Measurements from ENCODE around the gene SYT2. TPM values are rescaled to one million over a fixed set of nuclear protein-coding genes. Genes with fewer than 3 reads are reported as not detected.
A peak's percentile ranks its signal among the peaks of the same experiment; 100 is the strongest.

SYT2 gene
- total and polyA plus RNA-seq, 4 donors, result 0.01 to 0.23 (median 0.03) TPM

GRCh38 chr1:202576816-202577215 is 133.4 kb downstream of the SYT2 start:
- no peaks in the 10 kb centered on the region for H3K27me3 ChIP-seq (ENCODE audit: control insufficient read depth in 3 of 3, insufficient read depth in 3 of 3, low read length in 2 of 3)
- WGBS, 2 donors, result 52 to 61% methylated on average over 1 of the region's 1 CpG
- H3K9ac ChIP-seq (ENCODE audit: insufficient read depth in 1 of 2, low read length in 2 of 2), result no peak overlapping the region
- no peak overlapping the region for H3K27ac ChIP-seq (ENCODE audit: low read depth in 1 of 2, low read length in 1 of 2)
- H3K9me3 ChIP-seq (ENCODE audit: control insufficient read depth in 4 of 4, insufficient read depth in 3 of 4, low read length in 3 of 4), result no peaks in the 10 kb centered on the region
- peaks cover 5 to 21% (median 14%) of the 10 kb centered on the region in 4 donors for H3K36me3 ChIP-seq (ENCODE audit: control insufficient read depth in 4 of 4, insufficient read depth in 4 of 4, low read length in 4 of 4)
- DNase-seq, result peak; percentile 68 to 88 (median 87)
- H3K4me3 ChIP-seq, result no peak overlapping the region
- no peak for TF ChIP-seq CTCF (IDR thresholded peaks at IDR 0.05; ENCODE audit: control extremely low read depth, extremely low read depth)
- ATAC-seq (ENCODE audit: insufficient read depth, low FRiP score), result no peak
- H3K4me1 ChIP-seq (ENCODE audit: control insufficient read depth in 5 of 5, insufficient read depth in 5 of 5, low read length in 5 of 5), result peaks cover 6 to 67% (median 41%) of the 10 kb centered on the region in 5 donors

GRCh38 chr1:202575918-202576653 is 134.2 kb downstream of the SYT2 start:
- Histone ChIP-seq H3K27ac (ENCODE audit: low read depth in 1 of 2, low read length in 1 of 2) (peak overlapping the region; percentile 56 to 78), H3K36me3 (ENCODE audit: control insufficient read depth in 4 of 4, insufficient read depth in 4 of 4, low read length in 4 of 4) (peaks cover 5 to 13% (median 11%) of the 10 kb centered on the region in 4 donors), H3K27me3 (ENCODE audit: control insufficient read depth in 3 of 3, insufficient read depth in 3 of 3, low read length in 2 of 3) (no peaks in the 10 kb centered on the region), H3K4me3 (no peak overlapping the region), H3K4me1 (ENCODE audit: control insufficient read depth in 5 of 5, insufficient read depth in 5 of 5, low read length in 5 of 5) (peaks cover 6 to 64% (median 41%) of the 10 kb centered on the region in 5 donors), H3K9ac (ENCODE audit: insufficient read depth in 1 of 2, low read length in 2 of 2) (peak overlapping the region in 1 of 2 donors; percentile 11), H3K9me3 (ENCODE audit: control insufficient read depth in 4 of 4, insufficient read depth in 3 of 4, low read length in 3 of 4) (no peaks in the 10 kb centered on the region)
- no peak for DNase-seq
- ATAC-seq (ENCODE audit: insufficient read depth, low FRiP score), result no peak
- no peak for TF ChIP-seq CTCF (IDR thresholded peaks at IDR 0.05; ENCODE audit: control extremely low read depth, extremely low read depth)
- WGBS, 2 donors, result 72 to 84% methylated on average over 2 of the region's 2 CpGs

- DNase-seq (no peak), ATAC-seq (ENCODE audit: insufficient read depth, low FRiP score) (no peak)
- H3K9ac ChIP-seq (ENCODE audit: insufficient read depth in 1 of 2, low read length in 2 of 2), result no peak overlapping the region
- no peaks in the 10 kb centered on the region for H3K27me3 ChIP-seq (ENCODE audit: control insufficient read depth in 3 of 3, insufficient read depth in 3 of 3, low read length in 2 of 3)
- peaks cover 3 to 11% (median 8%) of the 10 kb centered on the region in 4 donors for H3K36me3 ChIP-seq (ENCODE audit: control insufficient read depth in 4 of 4, insufficient read depth in 4 of 4, low read length in 4 of 4)
- peaks cover 4 to 45% (median 20%) of the 10 kb centered on the region in 5 donors for H3K4me1 ChIP-seq (ENCODE audit: control insufficient read depth in 5 of 5, insufficient read depth in 5 of 5, low read length in 5 of 5)
- no peak overlapping the region for H3K4me3 ChIP-seq
- H3K9me3 ChIP-seq (ENCODE audit: control insufficient read depth in 4 of 4, insufficient read depth in 3 of 4, low read length in 3 of 4), result no peaks in the 10 kb centered on the region
- 84 to 88% methylated on average over 1 of the region's 1 CpG for WGBS, 2 donors
- no peak for TF ChIP-seq CTCF (IDR thresholded peaks at IDR 0.05; ENCODE audit: control extremely low read depth, extremely low read depth)
- H3K27ac ChIP-seq (ENCODE audit: low read depth in 1 of 2, low read length in 1 of 2), result no peak overlapping the region
Observed at GRCh38 chr1:202572867-202573266, 137.4 kb downstream of the SYT2 start.

Measured in lung (tissue), 12 donors.